ENCODE results near the gene SH3BGRL3.

DNA sequence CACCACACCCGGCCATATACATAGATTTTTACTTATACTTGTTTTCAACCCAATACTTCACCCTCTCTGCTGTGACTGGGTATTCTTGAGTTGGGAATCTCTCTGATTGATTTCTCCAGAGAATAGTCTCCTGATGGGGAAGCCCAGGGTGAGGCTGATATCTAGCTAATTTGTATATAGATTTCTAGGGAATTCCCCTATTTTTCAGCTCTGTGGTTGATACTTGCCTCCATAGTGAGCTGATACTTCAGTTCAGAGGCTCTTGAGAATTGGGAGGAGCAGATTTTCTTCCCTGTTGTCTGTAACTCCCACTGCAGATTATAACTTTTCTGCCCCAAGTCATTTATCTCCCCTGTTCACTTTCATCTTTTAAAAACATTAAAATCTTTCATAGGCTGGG lies 14.5 kb upstream of the SH3BGRL3 start:
- no peak for TF ChIP-seq POLR2A (IDR thresholded peaks at IDR 0.05)
- TF ChIP-seq, protein P1, sequence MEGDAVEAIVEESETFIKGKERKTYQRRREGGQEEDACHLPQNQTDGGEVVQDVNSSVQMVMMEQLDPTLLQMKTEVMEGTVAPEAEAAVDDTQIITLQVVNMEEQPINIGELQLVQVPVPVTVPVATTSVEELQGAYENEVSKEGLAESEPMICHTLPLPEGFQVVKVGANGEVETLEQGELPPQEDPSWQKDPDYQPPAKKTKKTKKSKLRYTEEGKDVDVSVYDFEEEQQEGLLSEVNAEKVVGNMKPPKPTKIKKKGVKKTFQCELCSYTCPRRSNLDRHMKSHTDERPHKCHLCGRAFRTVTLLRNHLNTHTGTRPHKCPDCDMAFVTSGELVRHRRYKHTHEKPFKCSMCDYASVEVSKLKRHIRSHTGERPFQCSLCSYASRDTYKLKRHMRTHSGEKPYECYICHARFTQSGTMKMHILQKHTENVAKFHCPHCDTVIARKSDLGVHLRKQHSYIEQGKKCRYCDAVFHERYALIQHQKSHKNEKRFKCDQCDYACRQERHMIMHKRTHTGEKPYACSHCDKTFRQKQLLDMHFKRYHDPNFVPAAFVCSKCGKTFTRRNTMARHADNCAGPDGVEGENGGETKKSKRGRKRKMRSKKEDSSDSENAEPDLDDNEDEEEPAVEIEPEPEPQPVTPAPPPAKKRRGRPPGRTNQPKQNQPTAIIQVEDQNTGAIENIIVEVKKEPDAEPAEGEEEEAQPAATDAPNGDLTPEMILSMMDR (IDR thresholded peaks at IDR 0.05): no peak

All from esophagus squamous epithelium (tissue), 4 donors.